Measurements from ENCODE around the gene SSTR1.
A peak's percentile ranks its signal among the peaks of the same experiment; 100 is the strongest.

DNA sequence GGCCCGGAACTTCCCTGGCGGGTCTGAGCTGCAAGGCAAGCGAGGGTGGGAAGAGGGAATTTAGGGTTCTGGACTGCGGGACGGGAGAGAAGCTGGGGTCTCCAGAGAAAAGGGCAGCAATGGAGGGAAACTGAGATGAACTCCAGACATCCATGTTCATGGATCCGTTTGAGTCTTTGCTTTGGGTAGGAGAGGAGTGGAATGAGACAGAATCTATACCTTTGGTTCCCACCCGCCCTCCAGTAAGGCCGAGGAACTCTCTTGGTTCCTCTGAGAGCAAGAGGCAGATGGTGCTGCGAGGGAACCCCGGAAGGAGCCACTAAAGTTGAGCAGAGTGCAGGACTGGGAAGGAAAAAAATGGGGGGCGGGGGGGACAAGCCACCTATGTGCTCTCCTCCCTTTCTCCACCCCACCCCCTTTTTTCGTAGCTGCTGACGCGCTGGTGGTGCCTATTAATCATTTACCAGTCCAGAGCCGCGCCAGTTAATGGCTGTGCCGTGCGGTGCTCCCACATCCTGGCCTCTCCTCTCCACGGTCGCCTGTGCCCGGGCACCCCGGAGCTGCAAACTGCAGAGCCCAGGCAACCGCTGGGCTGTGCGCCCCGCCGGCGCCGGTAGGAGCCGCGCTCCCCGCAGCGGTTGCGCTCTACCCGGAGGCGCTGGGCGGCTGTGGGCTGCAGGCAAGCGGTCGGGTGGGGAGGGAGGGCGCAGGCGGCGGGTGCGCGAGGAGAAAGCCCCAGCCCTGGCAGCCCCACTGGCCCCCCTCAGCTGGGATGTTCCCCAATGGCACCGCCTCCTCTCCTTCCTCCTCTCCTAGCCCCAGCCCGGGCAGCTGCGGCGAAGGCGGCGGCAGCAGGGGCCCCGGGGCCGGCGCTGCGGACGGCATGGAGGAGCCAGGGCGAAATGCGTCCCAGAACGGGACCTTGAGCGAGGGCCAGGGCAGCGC, 1.2 kb downstream of the SSTR1 start:
- TF ChIP-seq, protein P1, sequence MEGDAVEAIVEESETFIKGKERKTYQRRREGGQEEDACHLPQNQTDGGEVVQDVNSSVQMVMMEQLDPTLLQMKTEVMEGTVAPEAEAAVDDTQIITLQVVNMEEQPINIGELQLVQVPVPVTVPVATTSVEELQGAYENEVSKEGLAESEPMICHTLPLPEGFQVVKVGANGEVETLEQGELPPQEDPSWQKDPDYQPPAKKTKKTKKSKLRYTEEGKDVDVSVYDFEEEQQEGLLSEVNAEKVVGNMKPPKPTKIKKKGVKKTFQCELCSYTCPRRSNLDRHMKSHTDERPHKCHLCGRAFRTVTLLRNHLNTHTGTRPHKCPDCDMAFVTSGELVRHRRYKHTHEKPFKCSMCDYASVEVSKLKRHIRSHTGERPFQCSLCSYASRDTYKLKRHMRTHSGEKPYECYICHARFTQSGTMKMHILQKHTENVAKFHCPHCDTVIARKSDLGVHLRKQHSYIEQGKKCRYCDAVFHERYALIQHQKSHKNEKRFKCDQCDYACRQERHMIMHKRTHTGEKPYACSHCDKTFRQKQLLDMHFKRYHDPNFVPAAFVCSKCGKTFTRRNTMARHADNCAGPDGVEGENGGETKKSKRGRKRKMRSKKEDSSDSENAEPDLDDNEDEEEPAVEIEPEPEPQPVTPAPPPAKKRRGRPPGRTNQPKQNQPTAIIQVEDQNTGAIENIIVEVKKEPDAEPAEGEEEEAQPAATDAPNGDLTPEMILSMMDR (IDR thresholded peaks at IDR 0.05; ENCODE audit: extremely low read depth in 1 of 2, insufficient read depth in 1 of 2, low read depth in 1 of 2, low read length in 2 of 2) = peak in 1 of 2 donors; percentile 48
- TF ChIP-seq POLR2A (IDR thresholded peaks at IDR 0.05; ENCODE audit: low read depth, low read length) (no peak), MYC (IDR thresholded peaks at IDR 0.05; ENCODE audit: low read depth, low read length) (no peak)
- TF ChIP-seq, protein P2, sequence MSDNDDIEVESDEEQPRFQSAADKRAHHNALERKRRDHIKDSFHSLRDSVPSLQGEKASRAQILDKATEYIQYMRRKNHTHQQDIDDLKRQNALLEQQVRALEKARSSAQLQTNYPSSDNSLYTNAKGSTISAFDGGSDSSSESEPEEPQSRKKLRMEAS (IDR thresholded peaks at IDR 0.05; ENCODE audit: insufficient read depth, insufficient read length) = no peak
